ENCODE data around the gene SMCHD1. TPM values are rescaled to one million over a fixed set of nuclear protein-coding genes. Genes with fewer than 3 reads are reported as not detected.

The SMCHD1 gene
- total RNA-seq, 1 donor from 2014 or later: 29.7 TPM

GRCh38 chr18:2714140-2714539, 58.6 kb downstream of the SMCHD1 start:
- Mint-ChIP-seq H3K27ac (ENCODE audit: unreplicated experiment) (no peak overlapping the region), H3K36me3 (ENCODE audit: low read depth, unreplicated experiment) (peaks cover 21% of the 10 kb centered on the region)

GRCh38 chr18:2715990-2716389, 60.5 kb downstream of the SMCHD1 start:
- Mint-ChIP-seq H3K4me1 (ENCODE audit: low read depth, unreplicated experiment) (no peaks in the 10 kb centered on the region), H3K27me3 (ENCODE audit: low read depth, unreplicated experiment) (no peaks in the 10 kb centered on the region), H3K4me3 (ENCODE audit: unreplicated experiment) (no peak overlapping the region), H3K36me3 (ENCODE audit: low read depth, unreplicated experiment) (peaks cover 24% of the 10 kb centered on the region), H3K27ac (ENCODE audit: unreplicated experiment) (no peak overlapping the region), H3K9me3 (ENCODE audit: unreplicated experiment) (no peaks in the 10 kb centered on the region)
- no peak overlapping the region for H3K4me2 ChIP-seq (ENCODE audit: low read length)
- peaks cover 46% of the 10 kb centered on the region for H3K79me2 ChIP-seq (ENCODE audit: insufficient read depth, low read length)
- no peak overlapping the region for H3K27ac ChIP-seq (ENCODE audit: low read depth, low read length)
- DNase-seq (ENCODE audit: low read depth) (no peak), FAIRE-seq (no peak)
- H3K36me3 ChIP-seq (ENCODE audit: insufficient read depth, low read length): peaks cover 34% of the 10 kb centered on the region
- H3K9me3 ChIP-seq (ENCODE audit: insufficient read depth, low read depth, low read length): no peaks in the 10 kb centered on the region
- H3K9ac ChIP-seq (ENCODE audit: low read length): no peak overlapping the region
- no peaks in the 10 kb centered on the region for H3K27me3 ChIP-seq (ENCODE audit: insufficient read depth, low read length)
- TF ChIP-seq EZH2 (IDR thresholded peaks at IDR 0.05; ENCODE audit: insufficient read depth, low read length): no peak
- TF ChIP-seq CTCF (IDR thresholded peaks at IDR 0.05; ENCODE audit: insufficient read depth, low read depth, low read length): no peak
- no peaks in the 10 kb centered on the region for H3K4me1 ChIP-seq (ENCODE audit: insufficient read depth, low read length)
- no peak overlapping the region for H3K4me3 ChIP-seq (ENCODE audit: insufficient read depth, low read depth, low read length)
- H2AFZ ChIP-seq (ENCODE audit: low read depth, low read length): no peak overlapping the region
- H4K20me1 ChIP-seq (ENCODE audit: insufficient read depth, low read length): peaks cover 13% of the 10 kb centered on the region

More at GRCh38 chr18:2714140-2714539, 58.6 kb downstream of the SMCHD1 start:
- H3K27ac ChIP-seq (ENCODE audit: low read depth, low read length): no peak overlapping the region
- Mint-ChIP-seq H3K27me3 (ENCODE audit: low read depth, unreplicated experiment) (no peaks in the 10 kb centered on the region), H3K4me1 (ENCODE audit: low read depth, unreplicated experiment) (no peaks in the 10 kb centered on the region), H3K9me3 (ENCODE audit: unreplicated experiment) (no peaks in the 10 kb centered on the region), H3K4me3 (ENCODE audit: unreplicated experiment) (no peak overlapping the region)
- H4K20me1 ChIP-seq (ENCODE audit: insufficient read depth, low read length): peaks cover 13% of the 10 kb centered on the region
- H3K27me3 ChIP-seq (ENCODE audit: insufficient read depth, low read length): no peaks in the 10 kb centered on the region
- H3K9ac ChIP-seq (ENCODE audit: low read length): no peak overlapping the region
- H3K4me1 ChIP-seq (ENCODE audit: insufficient read depth, low read length): no peaks in the 10 kb centered on the region
- TF ChIP-seq EZH2 (IDR thresholded peaks at IDR 0.05; ENCODE audit: insufficient read depth, low read length): no peak
- no peak for TF ChIP-seq CTCF (IDR thresholded peaks at IDR 0.05; ENCODE audit: insufficient read depth, low read depth, low read length)
- H3K9me3 ChIP-seq (ENCODE audit: insufficient read depth, low read depth, low read length): no peaks in the 10 kb centered on the region
- peak; percentile 20 for FAIRE-seq
- peaks cover 36% of the 10 kb centered on the region for H3K36me3 ChIP-seq (ENCODE audit: insufficient read depth, low read length)
- H3K4me2 ChIP-seq (ENCODE audit: low read length): no peak overlapping the region
- H3K79me2 ChIP-seq (ENCODE audit: insufficient read depth, low read length): peaks cover 49% of the 10 kb centered on the region
- H2AFZ ChIP-seq (ENCODE audit: low read depth, low read length): no peak overlapping the region
- no peak overlapping the region for H3K4me3 ChIP-seq (ENCODE audit: insufficient read depth, low read depth, low read length)
- no peak for DNase-seq (ENCODE audit: low read depth)

GRCh38 chr18:2716394-2717326, 61.1 kb downstream of the SMCHD1 start:
- no peak overlapping the region for H2AFZ ChIP-seq (ENCODE audit: low read depth, low read length)
- H3K27me3 ChIP-seq (ENCODE audit: insufficient read depth, low read length): no peaks in the 10 kb centered on the region
- H3K79me2 ChIP-seq (ENCODE audit: insufficient read depth, low read length): peaks cover 48% of the 10 kb centered on the region
- peaks cover 23% of the 10 kb centered on the region for H3K36me3 Mint-ChIP-seq (ENCODE audit: low read depth, unreplicated experiment)
- no peak for DNase-seq (ENCODE audit: low read depth)
- no peak overlapping the region for H3K27ac ChIP-seq (ENCODE audit: low read depth, low read length)
- H4K20me1 ChIP-seq (ENCODE audit: insufficient read depth, low read length): peaks cover 13% of the 10 kb centered on the region
- H3K4me3 Mint-ChIP-seq (ENCODE audit: unreplicated experiment): no peak overlapping the region
- no peak overlapping the region for H3K9ac ChIP-seq (ENCODE audit: low read length)
- H3K9me3 ChIP-seq (ENCODE audit: insufficient read depth, low read depth, low read length): no peaks in the 10 kb centered on the region
- H3K36me3 ChIP-seq (ENCODE audit: insufficient read depth, low read length): peaks cover 40% of the 10 kb centered on the region
- no peaks in the 10 kb centered on the region for H3K4me1 ChIP-seq (ENCODE audit: insufficient read depth, low read length)
- no peak overlapping the region for H3K4me3 ChIP-seq (ENCODE audit: insufficient read depth, low read depth, low read length)
- no peak overlapping the region for H3K4me2 ChIP-seq (ENCODE audit: low read length)
- no peak overlapping the region for H3K27ac Mint-ChIP-seq (ENCODE audit: unreplicated experiment)
- FAIRE-seq: no peak
- no peaks in the 10 kb centered on the region for H3K9me3 Mint-ChIP-seq (ENCODE audit: unreplicated experiment)
- TF ChIP-seq EZH2 (IDR thresholded peaks at IDR 0.05; ENCODE audit: insufficient read depth, low read length) (no peak), CTCF (IDR thresholded peaks at IDR 0.05; ENCODE audit: insufficient read depth, low read depth, low read length) (no peak)
- H3K27me3 Mint-ChIP-seq (ENCODE audit: low read depth, unreplicated experiment): no peaks in the 10 kb centered on the region
- no peaks in the 10 kb centered on the region for H3K4me1 Mint-ChIP-seq (ENCODE audit: low read depth, unreplicated experiment)
